HG02588 (cell line): ENCODE data around the gene HAPLN1.

Experiments
- ATAC-seq: cut with Tn5 transposase; IDR thresholded peaks from one replicate; pipeline ENCODE4 v1.9.1; 2021; ENCODE audit warnings: mild to moderate bottlenecking, moderate library complexity; ENCODE audit not compliant: unreplicated experiment

Gene HAPLN1

DNA sequence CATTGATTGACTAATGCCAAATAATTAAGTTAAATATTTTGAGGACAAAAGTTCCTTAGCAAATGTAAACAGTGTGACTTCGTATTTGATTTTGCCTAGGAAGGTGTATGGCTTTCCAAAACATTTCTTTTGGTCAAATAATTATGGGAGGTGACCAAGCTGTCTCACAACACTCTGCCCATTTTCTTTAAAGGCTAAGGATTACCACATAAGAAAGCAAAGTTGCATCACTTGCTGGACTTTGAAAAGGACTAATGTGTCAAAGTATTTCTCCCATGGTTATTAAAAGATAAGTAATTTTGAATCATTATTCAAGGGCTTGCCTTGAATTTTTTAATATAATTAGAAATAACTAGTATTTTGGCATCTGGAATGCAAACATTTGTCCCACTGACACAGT, 74.7 kb downstream of the HAPLN1 start:
- ATAC-seq, result no peak

DNA sequence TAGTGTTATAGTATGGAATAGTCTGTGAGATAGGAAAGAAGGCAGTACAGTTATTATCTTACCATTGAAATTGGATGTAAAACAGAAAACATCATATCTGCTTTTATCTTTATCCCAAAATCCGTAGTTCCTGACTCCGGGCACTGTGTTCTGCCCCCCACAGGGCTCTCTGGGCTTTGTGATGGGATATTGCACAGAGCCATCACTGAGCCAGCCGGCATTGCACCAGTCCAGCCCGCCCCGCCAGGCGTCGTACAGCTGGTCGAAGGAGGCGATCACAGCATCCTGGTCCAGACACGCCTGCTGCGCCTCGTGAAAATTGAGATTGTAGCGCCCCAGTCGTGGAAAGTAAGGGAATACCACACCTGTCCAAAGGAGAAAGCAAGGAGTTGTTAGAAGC, 76.4 kb downstream of the HAPLN1 start:
- ATAC-seq, result no peak

- ATAC-seq, result no peak
These were observed 78.7 kb downstream of the HAPLN1 start for GRCh38 chr5:83641946-83642345.

DNA sequence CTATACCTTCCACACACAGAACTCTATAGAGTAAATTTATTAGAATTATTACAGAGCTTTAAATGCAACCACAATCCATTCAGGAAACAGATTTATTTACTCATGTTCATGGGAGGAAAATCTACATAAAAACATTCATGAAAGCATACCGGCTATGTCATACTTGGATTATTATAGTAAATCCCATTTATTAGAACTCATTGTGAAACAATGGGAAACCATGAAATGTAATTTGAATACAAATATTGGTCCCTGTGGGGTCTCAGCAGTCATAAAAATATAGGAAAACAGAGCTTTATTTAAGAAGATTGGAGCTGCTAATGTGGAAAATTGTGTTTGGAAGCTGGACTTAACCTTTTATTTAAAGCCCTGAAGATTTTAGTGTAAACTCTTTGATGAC, 80.7 kb downstream of the HAPLN1 start:
- ATAC-seq, result no peak

DNA sequence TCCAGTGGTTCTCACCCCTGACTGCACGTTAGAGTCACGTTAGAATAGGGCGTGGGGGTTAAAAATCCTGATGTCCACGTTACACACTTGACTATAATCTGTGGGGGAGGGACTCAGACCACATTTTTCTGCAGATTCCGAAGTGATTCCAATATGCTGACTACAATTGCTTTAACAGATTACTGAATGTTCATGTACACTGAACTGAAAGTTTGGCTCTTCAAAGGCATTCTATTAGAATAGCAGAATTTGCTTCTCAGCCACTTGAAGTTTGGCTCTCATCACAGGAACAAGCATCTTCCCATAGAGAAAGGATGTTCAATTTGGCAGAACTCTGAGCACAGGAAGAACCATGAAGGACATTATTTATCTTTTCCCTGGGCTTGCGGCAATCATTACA, 84.5 kb downstream of the HAPLN1 start:
- no peak for ATAC-seq

DNA sequence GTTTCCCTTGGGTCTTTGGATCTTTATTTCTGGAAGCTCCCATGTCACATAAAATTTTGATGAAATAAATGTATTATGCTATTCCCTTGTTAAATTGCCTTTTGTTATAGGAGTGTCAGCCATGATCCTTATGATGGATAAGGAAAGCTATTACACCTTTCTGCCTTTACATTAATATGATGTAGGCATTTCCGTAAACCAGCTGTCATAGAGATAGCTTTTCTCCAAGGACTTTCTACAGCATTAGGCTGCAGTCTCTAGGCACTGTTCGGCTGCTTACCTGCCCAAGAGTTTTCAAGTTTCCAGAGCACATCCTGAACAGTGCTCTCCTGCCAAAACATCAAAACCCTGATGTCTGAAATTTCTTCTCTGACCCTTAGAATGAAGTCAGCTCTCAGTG, 87.4 kb downstream of the HAPLN1 start:
- no peak for ATAC-seq

DNA sequence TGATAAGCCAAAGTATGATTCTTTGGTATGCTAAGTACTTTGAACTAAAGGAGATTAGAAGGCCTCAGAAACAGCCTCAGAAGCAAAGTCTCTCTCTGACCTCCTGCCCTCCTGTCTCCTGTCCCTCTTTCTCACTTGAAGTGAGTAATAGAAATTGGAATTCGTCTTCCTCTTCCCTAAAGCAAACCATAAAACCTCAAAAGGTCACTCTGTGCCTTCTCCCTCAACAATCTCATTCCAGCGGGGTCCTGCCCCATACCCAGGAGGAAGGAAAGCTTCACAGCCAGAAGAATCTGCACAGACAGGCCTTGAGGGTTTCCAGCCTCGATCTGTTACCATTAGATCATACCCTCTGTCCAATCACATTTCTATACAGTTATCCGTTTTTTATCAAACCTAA, 87.8 kb downstream of the HAPLN1 start:
- no peak for ATAC-seq

GRCh38 chr5:83628360-83628759, 92.3 kb downstream of the HAPLN1 start:
- no peak for ATAC-seq

DNA sequence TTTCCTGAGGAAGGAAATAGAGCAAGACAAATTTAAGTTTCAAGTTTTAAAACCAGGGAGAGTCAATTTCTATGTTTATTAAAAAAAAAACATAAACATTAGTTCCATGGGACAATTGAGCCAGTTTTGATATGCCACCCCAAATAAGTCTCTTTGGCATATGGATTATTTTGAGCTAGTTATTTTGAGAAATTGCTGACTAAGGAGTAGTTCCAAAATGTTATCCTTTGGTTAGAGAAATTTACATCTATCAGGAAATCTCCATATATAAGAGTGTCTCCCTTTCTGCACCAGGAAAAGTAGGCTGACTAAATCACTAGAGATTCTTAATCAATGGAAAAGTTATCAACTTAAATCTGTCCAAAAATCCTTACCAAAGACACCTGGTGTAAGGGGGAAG, 105.8 kb downstream of the HAPLN1 start:
- no peak for ATAC-seq

DNA sequence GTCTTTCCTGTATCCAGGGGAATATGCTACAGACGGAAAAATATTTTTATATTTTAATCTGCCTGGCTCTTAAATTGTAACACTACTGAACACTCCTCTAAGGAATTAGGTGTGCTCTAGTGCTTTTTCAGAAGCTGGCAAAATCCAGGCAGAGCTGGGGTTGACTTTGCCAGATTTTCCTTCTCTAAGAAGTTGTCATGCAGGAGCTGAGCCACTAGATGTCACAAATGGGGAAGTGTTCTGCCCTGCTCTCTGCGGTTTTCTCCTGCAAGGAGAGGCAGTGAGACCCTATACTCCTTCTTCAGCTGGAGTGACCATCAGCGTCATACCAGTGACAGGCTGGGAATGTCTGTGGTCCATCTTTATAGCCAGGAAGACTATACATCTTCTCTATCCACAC, 112.5 kb downstream of the HAPLN1 start:
- ATAC-seq, result no peak

DNA sequence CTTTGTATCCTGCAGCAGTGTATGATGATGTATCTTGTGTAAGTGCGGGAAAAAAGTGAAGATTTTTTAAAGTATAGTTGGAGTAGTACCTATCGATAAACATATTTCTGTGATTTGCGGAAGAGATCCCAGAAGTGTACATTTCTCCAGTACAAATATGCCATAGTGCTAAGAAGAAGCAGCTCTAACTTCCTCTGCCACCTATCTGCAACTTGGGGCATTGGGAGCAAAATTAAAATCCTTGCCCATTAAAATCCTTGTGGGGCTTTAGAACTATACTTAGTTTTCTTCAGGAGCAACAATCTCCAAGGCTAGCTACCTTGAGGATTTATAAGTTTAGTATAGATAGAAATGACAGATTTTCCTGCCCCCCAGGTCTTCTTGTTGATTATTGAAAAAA, 125.4 kb downstream of the HAPLN1 start:
- no peak for ATAC-seq

- no peak for ATAC-seq
These were observed 129.7 kb downstream of the HAPLN1 start for GRCh38 chr5:83590966-83591365.

GRCh38 chr5:83589786-83590185, 130.9 kb downstream of the HAPLN1 start:
- no peak for ATAC-seq
